Left renal cortex interstitium (tissue), 4 donors: ENCODE data around the gene KCNH4. TPM values are rescaled to one million over a fixed set of nuclear protein-coding genes. Genes with fewer than 3 reads are reported as not detected.

ENCODE experiments used
- DNase-seq, 4 donors: peaks; one replicate each; pipeline ENCODE4 v3.0.0-alpha.2; 2013; ENCODE audit warnings: low read depth in 4 of 4, low spot score in 2 of 4, missing footprints in 1 of 4
- polyA plus RNA-seq, 4 donors: library from polyadenylated mRNA; unstranded; fragments of 120-200 nt; gene quantifications; one replicate each; pipeline ENCODE4 v1.2.1, GENCODE V29; 2013; ENCODE audit not compliant: insufficient read length in 4 of 4

Gene KCNH4
- polyA plus RNA-seq, 4 donors = 0.03 to 0.09 (median 0.06) TPM

DNA sequence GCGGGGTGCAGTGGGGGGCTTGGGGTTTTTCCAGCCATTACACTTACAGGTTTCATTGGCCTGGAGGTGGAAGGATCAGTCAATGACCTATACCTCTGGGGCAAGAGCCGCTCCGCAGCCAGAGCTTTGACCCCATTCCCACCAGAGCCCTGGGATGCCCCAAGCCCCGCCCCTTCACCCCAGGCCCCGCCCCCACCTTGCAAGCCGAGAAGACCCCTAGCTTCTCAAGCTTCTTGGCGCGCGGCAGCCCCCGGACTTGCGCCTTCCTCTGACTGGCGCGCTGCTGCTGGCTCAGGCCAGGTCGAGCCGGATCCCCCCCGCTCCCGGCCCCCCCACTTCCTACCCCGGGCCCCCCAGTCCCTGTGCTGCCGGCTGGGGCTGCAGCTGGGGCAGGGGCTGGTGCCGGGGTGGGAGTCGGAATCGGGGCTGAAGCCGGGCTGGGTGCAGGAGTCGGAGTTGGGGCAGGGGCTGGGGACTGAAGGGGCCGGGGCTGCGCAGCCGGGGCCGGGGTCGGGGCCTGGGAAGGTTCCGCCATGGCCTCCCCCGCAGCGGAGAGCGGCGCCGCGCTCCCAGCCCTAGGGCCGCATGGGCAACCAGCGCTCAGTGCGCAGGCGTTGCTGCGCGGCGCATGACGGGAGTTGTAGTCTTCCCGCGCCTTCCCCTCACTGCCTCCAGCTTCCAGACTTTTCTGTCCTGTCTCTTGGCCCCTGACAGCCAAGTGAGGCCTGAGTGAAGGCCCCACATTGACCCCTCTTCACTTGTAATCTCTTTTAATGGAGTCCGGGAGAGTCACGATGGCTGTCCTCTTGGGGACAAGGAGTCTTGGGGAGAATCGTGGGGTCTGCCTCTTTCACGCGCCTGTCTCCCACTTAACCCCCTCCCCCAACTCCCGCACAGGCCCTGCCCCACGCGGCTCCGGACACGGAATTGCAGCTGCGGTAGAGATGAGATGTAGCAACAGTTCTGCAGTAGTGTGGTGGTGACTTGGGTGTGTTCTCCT, 59.9 kb downstream of the KCNH4 start, which contains the start of gene KAT2A:
TSS of gene KAT2A (minus strand) at position 598 of the 1,000 bp plus-strand sequence. CDS start at position 535, 63 bp downstream.
- peak in 1 of 4 donors; percentile 73 for DNase-seq

DNA sequence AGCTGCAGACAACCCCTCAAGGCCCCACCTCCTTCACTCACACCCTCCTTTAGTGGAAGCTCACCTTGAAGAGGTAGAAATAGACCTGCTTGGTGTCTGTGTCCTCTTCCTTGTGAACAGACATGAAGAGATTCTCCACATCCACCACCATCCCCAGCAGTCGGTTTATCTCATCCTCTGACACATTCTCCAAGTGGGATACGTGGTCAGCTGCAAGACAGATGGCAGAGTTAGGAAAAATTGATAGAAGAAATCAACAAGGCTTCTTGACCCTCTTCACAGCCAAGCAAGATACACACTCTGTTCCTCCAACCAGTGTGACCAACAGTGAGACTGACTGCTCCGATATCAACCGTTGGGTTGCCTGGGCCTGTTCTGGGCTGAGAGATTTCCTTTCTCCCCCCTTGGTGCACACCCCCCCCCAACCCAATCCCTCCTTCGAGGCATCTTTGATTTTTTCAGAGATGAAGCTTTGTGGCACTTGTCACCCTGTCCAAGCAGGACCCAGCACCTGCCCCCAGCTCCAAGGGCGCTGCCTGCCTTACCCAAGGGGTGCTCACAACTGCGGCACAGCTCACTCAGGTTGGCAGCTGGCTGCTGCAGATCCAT, 60.7 kb downstream of the KCNH4 start:
- DNase-seq = no peak

DNA sequence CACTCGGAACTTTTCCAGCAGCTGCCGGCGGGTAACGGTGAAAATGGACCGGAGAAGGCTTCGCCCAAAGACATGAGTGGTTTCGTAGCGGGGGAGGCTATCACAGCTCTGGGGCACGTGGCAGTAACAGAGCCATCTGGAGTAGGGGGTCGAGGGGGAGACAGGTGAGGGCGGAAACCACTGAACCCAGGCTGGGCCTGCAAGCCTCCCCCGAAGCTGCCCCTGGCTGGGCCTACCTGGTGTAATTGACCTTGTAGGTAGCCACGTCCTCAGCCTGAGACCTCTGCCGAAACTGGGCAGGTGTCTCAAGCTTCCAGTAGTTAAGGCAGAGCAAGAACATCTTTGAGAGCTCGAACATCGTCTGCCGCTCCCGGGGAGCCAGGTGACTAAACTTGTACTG, 61.6 kb downstream of the KCNH4 start:
- no peak for DNase-seq

DNA sequence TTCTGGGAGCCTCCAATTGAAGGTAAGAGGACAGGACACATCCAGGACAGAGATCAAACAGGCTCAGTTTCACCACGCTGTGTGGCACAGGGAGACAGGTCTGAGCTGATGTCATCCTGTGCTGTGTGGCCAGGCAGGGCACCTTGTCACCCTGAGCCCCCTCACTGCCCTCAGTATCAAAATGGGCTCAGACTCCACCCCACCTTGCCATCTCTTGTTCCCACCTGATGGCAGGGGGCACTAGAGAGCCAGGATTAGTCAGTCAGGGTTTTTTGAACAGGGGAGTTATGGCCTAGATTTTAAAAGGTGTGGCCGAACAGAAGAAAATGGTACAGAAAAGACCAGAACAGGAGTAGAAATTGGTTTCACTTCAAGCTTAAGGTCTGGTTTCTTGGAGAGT, 62.4 kb downstream of the KCNH4 start:
- DNase-seq = no peak

DNA sequence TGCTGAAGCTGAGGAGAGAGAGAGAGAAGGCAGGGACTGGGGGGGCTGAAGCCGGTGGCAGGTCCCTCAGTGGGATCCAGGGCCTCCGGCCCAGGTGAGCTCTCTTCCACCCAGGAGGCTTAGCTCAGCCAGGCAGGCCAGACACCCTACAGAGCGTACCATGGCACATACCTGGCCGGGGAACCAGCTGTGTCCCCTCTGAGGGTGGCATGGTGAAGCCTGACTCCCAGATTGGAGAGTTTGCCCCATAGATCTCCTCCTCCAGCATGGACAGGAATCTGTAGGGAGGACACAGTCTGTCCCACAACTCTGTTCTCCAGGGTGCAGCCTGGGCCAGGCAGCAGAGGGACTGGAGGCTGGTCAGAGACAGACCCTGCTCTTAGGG, 62.8 kb downstream of the KCNH4 start:
- no peak for DNase-seq

DNA sequence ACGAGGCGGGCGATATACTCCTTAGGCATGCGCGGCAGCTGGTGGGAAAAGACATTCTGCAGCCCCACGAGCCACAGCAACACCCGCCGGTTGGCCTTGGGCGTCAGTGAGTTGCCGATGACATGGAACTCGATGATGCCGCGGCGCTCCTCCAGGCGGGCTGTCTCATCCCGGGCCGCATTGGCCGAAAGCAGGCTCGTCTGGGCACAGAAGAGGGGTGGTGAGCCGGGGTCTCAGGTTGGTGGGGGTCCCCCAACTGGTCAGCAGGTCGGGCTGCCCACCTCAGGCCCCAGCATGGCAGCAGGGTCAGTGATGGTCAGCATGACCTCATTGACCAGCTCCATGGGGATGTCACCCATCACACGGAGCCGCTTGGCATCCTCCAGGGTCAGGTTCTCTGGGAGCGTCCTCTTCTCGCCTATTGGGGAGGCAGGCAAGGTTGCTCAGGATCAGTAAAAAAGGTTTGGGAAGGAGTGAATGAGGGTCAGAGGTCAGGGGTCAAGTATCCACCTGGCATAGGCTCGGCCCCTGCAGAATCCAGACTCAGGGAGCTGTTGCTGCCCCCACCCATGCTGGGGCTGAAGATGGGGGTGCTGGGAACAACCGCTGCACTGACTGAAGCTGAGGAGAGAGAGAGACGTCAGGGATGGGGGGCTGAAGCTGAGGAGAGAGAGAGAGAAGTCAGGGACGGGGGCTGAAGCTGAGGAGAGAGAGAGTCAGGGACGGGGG, 63.4 kb downstream of the KCNH4 start:
- no peak for DNase-seq

DNA sequence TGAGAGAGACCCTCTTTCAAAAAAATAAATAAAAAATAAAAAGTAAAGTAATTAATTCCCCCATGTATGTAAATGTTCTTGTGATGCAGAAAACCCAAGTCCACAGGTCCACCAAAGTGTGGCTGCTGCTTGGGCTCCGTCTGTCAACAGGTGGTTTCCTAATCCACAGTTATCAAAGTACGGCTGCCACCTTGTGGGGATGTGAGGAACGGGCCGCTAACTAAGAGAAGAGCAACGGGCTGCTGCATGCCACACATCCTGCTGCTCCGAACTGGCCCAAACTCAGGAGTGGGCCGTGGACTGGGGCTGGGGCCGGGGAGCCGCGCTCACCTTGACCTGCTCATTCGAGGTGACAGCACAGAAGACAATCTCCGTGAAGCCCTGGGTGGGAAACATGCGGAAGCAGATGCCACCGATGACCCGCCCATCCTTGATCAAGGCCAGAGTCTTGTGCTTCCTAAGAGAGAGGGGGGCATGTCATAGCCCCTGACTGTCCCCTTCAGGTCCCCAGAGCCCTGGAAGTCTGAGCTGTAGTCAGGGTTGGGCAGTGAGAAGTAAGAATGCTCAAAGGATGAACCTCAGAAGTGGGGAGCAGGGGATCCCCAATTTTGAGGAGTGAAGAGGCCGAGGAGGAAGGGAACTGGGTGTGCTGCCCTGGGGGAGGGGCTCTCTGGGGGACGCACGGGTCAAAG, 64.1 kb downstream of the KCNH4 start:
- DNase-seq = peak in 1 of 4 donors; percentile 82

DNA sequence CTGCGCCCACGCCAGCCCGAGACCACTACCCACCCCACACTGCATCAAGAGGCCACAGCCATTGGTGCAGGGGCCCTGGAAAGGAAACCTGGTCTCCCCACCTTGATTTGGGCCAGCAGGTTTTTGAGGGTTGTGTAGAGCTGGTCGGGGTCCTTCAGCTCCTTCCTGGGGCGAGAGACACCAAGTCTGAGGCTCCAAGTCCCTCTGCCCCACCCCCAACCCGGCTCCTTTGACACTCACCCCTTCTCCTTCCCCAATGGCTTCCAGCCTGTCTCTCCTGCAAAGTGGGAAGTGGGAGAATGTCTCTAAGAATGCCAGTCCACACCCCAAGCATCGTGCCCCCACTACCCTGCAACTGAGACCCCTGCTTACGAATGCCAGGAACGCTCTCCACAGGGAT, 66.8 kb downstream of the KCNH4 start:
- DNase-seq = no peak

DNA sequence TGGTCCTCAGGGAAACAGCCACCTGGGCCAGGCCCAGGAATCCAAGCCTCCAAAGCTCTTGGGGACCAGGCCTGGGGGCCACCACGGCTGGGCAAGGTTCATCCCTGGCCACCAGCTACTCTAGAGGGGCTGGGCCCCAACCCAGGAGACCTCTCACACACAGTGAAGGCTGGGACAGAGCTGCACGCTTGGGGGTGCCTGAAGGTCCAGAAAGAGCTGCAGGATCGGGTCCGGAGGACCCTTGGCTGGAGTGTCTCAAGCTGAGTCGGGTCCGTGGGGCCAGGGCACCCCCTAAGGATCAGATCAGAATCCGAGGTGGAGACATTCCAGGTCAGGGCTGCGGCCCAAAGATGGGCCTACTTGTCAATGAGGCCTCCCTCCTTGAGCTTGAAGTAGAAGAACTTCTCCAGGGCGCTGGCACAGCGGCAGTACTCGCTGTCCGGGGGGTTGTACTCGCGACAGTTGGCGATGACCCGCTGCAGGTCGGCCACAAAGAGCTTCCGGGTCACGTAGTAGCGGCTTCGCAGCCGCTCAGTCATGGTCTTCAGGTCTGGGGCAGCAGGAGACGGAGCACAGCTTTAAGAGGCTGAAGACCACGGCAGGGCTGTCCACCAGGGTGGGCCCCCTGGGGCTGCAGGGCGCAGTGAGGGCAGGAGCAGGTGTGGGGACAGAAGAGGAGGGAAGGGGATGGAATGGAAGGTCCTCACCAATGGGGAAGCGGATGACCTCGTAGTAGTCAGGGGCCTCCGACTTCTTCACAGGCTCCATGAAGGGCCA, 67.5 kb downstream of the KCNH4 start:
- DNase-seq = no peak

DNA sequence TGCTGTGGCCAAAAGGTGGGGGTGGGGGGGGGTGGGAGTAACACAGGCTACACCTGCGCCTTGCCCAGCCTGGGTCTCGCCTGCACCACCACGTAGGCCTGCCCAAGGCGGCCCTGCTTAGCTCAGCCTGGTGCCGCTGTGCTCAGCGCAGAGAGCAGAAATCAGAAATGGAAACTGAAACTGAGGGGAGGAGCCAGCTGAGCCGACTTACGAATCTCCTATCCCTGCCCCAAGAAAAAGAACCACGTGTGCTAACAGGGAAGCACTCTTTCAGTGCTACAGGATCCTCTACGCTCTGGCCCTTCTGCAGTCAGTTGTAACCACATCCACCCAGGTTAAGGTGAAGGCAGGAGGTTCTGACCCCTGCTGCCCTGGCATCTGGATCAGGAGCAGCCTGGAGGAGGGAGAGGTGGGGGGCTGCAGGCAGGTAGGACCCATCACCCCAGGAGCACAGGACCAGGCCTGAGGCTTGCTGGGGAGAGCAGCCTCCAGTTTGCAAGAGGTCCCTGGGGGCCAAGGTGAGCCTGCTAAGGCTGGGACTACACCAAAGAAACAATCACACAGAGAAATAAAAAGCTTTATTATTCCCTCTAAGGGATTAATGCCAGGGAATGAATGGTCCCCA, 68.3 kb downstream of the KCNH4 start, which contains the start of gene DHX58:
TSS of gene DHX58 (minus strand) at position 163 of the 625 bp plus-strand sequence. CDS start 822 bp downstream, outside the sequence.
- DNase-seq = peak in 1 of 4 donors; percentile 72

DNA sequence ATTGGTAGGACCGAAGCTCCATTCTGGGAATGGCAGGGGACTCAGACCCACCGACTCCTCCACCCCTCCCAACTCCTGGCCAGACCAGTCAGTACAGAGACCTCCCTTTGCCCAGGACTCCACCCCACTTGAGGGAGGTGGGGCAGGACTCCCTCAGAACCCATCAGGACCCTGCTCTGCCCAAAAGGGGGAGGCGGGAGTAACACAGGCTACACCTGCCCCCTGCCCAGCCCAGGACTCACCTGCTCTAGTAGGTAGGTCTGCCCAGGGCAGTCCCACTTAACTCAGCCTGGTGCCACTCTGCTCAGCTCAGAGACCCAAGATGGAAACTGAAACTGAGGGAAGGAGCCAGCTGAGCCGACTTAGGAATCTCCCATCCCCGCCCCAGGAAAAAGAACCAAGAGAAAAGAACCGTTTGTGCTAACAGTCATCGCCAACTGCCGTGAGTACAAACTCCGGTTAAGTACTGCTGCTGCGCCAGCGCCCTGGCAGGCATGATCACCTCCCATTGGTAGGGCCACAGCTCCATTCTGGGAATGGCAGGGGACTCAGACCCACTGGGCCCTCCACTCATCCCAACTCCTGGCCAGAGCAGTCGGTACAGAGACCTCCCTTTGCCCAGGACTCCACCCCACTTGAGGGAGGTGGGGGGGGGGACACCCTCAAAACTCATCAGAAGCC, 68.9 kb downstream of the KCNH4 start:
- no peak for DNase-seq

DNA sequence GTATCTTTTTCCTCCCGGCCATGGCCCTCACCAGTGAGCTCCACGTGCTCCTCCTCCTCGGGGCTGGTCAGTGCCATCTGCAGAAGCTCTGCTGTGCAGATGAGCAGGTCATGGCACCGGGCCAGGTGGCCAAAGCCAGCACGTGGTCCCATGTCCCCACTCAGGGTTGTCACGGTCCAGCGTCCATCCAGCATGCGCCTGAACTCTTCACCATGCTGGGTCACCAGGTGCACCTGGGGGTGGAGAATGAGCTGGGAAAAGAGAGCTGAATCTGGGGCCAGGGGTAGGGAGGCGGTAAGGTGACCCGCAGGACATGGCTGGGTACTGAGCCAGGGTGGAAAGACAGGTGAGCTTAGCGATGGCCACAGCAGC, 69.7 kb downstream of the KCNH4 start:
- no peak for DNase-seq

DNA sequence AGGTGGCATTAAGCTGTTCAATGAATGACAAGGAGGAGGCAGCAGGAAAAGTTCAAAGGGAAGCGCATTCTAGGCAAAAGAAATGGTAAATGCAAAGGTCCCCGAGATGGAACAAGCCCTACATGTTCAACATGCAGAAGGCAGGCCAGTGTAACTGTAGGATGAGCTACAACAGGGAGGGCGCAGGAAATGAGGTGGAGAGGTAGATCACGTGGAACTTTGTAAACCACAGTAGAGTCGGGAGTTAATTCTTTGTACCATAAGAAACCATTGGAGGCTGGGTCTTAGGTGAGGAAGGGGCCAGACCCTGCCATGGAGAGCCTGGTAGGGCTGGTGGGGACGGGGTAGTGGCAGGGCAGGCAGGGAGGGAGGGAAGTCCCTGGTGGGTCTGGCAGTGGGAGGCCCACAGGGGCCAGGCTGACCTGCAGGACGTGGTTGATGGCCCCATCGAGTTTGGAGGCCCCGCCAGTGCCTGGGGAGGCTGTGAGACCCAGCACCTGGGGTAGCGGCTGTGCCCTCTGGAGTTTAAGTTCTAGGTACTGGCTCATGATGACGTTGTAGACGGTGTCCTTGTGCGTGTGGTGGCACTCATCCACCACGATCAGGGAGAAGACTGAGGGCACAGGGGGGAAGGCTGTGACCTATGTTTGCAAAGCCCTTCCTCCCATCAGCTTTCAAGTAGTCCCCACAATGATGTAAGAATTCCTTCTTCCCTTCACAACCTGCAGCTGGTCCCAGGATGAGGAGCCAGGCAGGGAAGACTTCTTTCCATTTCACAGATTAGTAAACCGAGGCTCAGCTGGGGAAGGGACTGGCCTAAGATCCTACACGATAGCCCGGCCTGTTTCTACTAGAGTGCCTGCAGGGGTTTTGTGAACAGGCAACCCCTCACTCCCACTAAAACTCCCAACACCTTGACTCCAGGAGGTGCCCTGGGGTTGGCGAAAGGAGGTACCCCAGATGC, 70.4 kb downstream of the KCNH4 start:
- DNase-seq = no peak

DNA sequence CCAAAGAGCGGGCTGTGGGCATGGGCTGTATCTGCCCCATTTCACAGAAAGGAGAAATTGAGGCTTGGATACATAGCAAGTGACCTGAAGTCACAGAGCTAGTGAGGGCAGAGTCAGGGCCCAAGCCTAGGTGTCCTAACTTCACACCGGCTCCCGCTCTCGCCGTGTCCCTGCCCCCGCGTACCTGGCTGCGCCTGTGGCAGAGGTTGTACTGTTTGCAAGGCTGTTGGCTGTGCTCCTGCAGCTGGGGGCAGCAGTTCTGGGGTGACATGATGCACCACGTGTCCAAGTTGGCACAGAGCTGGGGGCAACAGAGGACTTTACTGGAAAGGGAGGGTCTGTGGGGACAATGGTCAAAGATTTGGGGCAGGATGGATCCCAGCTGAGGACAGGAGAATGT, 71.9 kb downstream of the KCNH4 start:
- DNase-seq = no peak

DNA sequence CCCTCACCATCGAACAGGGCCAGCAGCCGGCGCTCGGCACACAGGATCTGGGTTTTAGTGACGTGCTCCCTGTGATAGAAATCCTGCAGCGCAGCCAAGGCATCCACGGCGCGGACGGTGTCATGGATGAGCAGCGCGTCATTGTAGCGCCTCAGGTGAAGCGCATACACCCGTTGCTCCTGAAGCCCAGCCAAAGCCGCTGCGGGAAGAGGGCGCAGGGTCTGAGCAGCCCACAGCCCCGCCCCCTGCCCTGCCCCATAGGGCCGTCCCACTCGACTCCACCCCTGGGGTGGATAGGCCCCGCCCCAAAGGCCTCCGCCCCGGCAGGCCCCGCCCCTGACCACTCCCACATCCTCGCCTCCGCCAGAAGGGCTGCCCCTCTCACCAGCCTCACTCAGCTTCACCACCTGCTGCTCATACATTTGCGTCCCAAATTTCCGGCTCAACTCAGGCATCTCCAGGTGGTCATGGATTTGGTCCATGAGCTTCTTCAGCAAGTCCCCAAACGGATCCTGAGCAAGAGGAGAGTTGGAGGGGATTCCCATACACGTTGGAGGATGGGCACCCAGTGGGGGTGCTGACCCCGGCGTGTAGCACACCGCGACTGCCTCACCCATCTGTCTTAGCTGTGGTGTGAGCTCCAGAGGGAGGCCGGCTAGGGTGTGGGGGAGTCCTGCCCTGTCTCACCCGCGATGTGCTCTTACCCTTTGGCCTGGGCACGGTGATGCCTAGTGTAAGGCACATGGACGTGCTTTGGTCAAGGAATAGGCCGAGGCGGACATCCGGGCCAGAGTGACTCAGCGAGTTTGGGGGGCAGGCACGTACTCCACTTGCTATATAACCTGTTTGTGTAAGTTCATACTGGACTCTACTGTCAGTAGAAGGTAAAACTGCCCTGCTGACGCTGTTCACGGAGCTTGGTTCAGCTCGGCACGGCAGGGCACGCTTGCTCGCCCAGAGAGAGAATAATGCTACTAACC, 73.1 kb downstream of the KCNH4 start:
- peak in 2 of 4 donors; percentile 59 to 68 for DNase-seq

DNA sequence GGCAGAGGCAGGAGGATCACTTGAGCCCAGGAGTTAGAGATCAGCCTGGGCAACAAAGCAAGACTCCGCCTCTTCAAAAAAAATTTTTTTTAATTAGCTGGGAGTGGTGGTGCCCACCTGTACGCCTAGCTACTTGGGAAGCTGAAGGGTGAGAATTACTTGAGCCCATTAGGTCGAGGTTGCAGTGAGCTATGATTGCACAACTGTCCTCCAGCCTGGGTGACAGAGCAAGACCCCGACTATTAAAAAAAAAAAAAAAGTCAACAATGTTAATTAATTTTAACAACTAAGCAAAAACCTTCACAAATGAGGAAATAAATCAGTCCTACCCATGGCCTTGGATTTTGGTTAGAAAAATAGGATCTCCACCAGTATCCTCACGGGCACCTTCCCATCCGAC, 73.8 kb downstream of the KCNH4 start:
- no peak for DNase-seq
